ENCODE data around the gene POLR3A. TPM values are rescaled to one million over a fixed set of nuclear protein-coding genes. Genes with fewer than 3 reads are reported as not detected.

POLR3A gene
- total RNA-seq, 1 donor = 17.5 TPM

DNA sequence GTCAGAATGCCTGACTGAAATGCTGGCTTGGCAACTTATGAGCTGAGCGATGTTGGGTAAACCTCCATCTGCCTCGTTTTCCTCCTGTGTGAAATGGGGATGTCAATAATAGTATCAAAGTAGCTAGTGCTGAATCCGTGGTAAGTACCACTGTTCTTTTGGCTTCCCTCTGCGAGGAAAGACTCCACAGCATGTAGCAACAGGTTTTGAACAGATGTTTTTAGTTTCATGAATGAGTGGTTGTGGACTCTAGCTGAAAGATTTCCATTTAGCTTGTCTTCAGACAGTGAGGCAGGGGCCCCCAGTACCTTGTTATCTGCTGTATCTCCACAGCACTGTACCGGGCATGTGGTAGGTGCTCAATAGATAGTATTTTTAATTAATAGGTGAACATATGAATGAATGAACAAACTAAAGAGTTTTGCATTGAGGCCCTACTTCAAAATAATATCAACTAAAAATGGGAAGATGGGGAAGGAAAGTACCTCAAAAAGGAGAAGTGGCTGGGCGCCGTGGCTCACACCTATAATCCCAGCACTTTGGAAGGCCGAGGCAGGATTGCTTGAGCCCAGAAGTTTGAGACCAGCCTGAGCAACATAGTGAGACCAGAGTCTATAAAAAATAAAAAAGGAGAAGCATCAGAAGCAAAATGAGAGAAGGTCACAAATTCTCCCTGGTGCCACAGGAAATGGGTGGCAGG lies 97.1 kb downstream of the POLR3A start:
- TF ChIP-seq, protein P1, sequence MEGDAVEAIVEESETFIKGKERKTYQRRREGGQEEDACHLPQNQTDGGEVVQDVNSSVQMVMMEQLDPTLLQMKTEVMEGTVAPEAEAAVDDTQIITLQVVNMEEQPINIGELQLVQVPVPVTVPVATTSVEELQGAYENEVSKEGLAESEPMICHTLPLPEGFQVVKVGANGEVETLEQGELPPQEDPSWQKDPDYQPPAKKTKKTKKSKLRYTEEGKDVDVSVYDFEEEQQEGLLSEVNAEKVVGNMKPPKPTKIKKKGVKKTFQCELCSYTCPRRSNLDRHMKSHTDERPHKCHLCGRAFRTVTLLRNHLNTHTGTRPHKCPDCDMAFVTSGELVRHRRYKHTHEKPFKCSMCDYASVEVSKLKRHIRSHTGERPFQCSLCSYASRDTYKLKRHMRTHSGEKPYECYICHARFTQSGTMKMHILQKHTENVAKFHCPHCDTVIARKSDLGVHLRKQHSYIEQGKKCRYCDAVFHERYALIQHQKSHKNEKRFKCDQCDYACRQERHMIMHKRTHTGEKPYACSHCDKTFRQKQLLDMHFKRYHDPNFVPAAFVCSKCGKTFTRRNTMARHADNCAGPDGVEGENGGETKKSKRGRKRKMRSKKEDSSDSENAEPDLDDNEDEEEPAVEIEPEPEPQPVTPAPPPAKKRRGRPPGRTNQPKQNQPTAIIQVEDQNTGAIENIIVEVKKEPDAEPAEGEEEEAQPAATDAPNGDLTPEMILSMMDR (IDR thresholded peaks at IDR 0.05; ENCODE audit: insufficient read depth, low read length) = no peak
- no peak for DNase-seq (ENCODE audit: low read depth)
- H3K4me3 ChIP-seq (ENCODE audit: low read depth, low read length) = no peak overlapping the region

GRCh38 chr10:77927402-77928246 lies 101.7 kb downstream of the POLR3A start:
- no peak for DNase-seq (ENCODE audit: low read depth)
- H3K4me3 ChIP-seq (ENCODE audit: low read depth, low read length) = peak overlapping the region; percentile 89
- TF ChIP-seq, protein P1 (IDR thresholded peaks at IDR 0.05; ENCODE audit: insufficient read depth, low read length) = no peak

- peak within 1 kb of the TSS; percentile 89 for H3K4me3 ChIP-seq (ENCODE audit: low read depth, low read length)
- TF ChIP-seq, protein P1 (IDR thresholded peaks at IDR 0.05; ENCODE audit: insufficient read depth, low read length) = no peak
- peak; percentile 55 for DNase-seq (ENCODE audit: low read depth)
Measured at GRCh38 chr10:77926566-77927401, 102.5 kb downstream of the POLR3A start, which contains the start of gene DLG5. TSS of gene DLG5 (minus strand) at chr10:77926755. CDS start at chr10:77926520, 235 bp downstream.

DNA sequence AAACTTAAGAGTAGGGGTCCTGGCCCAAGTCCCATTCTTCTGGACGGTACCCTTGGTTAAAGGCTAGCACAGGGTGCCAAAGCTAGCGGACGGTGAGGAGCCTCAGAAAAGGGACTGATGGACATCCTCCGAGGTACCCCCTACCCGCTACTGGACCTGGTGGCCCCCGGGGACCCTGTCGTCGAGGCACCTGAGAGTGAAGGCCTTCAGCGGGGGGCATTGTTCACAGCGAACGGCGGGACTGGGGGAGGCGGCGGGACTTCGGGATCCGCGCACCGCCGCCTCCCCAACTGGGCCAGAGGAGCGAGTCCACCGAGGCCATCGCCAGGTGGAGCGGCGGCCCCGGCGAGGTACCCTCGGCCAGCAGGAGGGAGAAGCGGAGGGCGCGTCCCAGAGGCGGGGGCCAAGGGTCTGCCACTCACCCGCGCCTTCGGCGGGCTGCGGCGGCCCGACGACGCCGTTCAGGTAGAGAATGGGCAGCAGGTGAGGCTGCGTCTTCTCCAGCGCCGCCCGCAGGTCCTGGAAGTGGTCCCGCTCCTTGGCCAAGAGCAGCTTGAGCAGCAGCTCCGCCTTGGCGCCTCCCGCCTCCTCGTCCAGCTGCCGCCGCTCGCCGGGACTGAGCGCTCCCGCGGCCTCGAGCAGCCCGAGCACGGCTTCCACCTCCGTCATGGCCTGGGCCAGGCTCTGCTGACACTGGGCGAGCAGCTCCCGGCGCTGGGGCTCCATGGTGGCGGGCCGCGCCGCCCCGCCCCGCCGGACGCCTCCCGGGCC lies 103.3 kb downstream of the POLR3A start:
- peak overlapping the region; percentile 89 for H3K4me3 ChIP-seq (ENCODE audit: low read depth, low read length)
- DNase-seq (ENCODE audit: low read depth) = no peak
- TF ChIP-seq, protein P1 (IDR thresholded peaks at IDR 0.05; ENCODE audit: insufficient read depth, low read length) = no peak

DNA sequence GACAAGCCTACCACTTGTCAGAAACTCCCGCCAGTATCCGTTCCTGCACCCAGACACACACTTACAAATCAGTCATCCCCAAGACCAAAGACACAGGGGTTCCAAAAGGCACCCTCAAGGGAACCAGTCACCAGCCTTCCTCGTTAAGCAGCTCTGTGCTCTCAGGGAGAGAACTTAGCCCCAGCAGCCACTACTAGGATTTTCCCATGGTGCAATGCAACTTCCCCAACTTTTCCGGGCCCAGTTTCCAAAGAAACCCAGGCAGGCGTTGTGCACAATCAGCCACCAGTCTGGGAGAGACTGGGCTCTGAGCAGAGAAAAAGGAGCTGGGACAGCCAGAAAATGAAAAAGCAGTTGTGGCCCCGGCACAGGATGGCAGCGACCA lies 103.9 kb downstream of the POLR3A start:
- TF ChIP-seq, protein P1 (IDR thresholded peaks at IDR 0.05; ENCODE audit: insufficient read depth, low read length) = no peak
- DNase-seq (ENCODE audit: low read depth) = peak; percentile 57
- H3K4me3 ChIP-seq (ENCODE audit: low read depth, low read length) = peak overlapping the region; percentile 89

All from fibroblast of the aortic adventitia (primary cell).